HepG2 (cell line): ENCODE measurements around the gene ERV3-1. TPM values are rescaled to one million over a fixed set of nuclear protein-coding genes. Genes with fewer than 3 reads are reported as not detected.
A peak's percentile ranks its signal among the peaks of the same experiment; 100 is the strongest.

Experiments used
- ATAC-seq: fragments of 200-7000 bp; cut with Tn5 transposase; 3 replicates; pipeline ENCODE4 v1.9.1; 2020; ENCODE audit warnings: mild to moderate bottlenecking, moderate library complexity
- BruUV-seq: library from RNA; stranded (reverse); fragments of 400-500 nt; replicated peaks from 2 replicates; lab custom pipeline; 2021; lab: Mats Ljungman, UMichigan
- CTCF ChIA-PET: fragments of 300-600 bp; formaldehyde crosslinking; extraction: SDS; loops from one replicate; lab custom pipeline; 2021; ENCODE audit warnings: low total read pairs, inconsistent platforms, low intra/inter-chr PET ratio; lab: Yijun Ruan, JAX
- POLR2A ChIA-PET: fragments of 350-600 bp; sonication (Branson Sonifier 250); formaldehyde crosslinking; loops from one replicate; lab custom pipeline; 2020; ENCODE audit warnings: antibody characterized with exemption, inconsistent platforms; lab: Yijun Ruan, JAX
- DNase-seq: peaks from one replicate; pipeline ENCODE4 v3.0.0-alpha.2; 2015; ENCODE audit warnings: low spot score
- FAIRE-seq: peaks from 3 replicates; lab custom pipeline; 2011; peaks lifted over from hg19 to GRCh38; lab: Jason Lieb, UNC
- H2AFZ ChIP-seq: one replicate; pipeline ENCODE4 v1.6.1; 2011; ENCODE audit warnings: low read length, inconsistent platforms
- H3K27ac ChIP-seq: fragments of 300-600 bp; 3 replicates; pipeline ENCODE4 v1.8.0; 2011; ENCODE audit warnings: mixed run types, mild to moderate bottlenecking, mixed read lengths, low read length, inconsistent platforms; ENCODE audit not compliant: insufficient read depth; ENCODE audit errors: extremely low read length
- H3K27me3 ChIP-seq, 2 experiments: fragments of 200-600 bp in 1 of 2; 2 replicates in 1 of 2; 3 replicates in 1 of 2; pipeline versions ENCODE4 v1.6.0 to v1.8.0; 2011; ENCODE audit warnings: low read length in 2 of 2, mild to moderate bottlenecking in 2 of 2, moderate library complexity in 2 of 2, inconsistent platforms in 1 of 2; ENCODE audit not compliant: insufficient read depth in 2 of 2, control insufficient read depth in 1 of 2
- H3K36me3 ChIP-seq, 2 experiments: fragments of 200-600 bp in 1 of 2; replicated peaks in 1 of 2; 2 replicates in 1 of 2; 3 replicates in 1 of 2; pipeline versions ENCODE4 v1.5.1 to v1.8.0; 2011; ENCODE audit warnings: low read length in 2 of 2, inconsistent platforms in 1 of 2; ENCODE audit not compliant: insufficient read depth in 2 of 2, control insufficient read depth in 1 of 2
- H3K4me1 ChIP-seq: 2 replicates; pipeline ENCODE4 v1.5.1; 2012; ENCODE audit warnings: low read length, inconsistent platforms; ENCODE audit not compliant: insufficient read depth
- H3K4me2 ChIP-seq: 2 replicates; pipeline ENCODE4 v1.6.0; 2011; ENCODE audit warnings: low read depth, low read length, inconsistent platforms
- H3K4me3 ChIP-seq, 3 experiments: fragments of 200-600 bp in 1 of 3; sonication (generic), shearing (Covaris generic) in 1 of 3; replicated peaks in 1 of 3; 2 replicates each; pipeline ENCODE4 v1.5.1; 2011 to 2016; ENCODE audit warnings: low read length in 3 of 3, inconsistent platforms in 2 of 3, low read depth in 2 of 3, mild to moderate bottlenecking in 2 of 3, control low read depth in 1 of 3, mixed read lengths in 1 of 3; ENCODE audit not compliant: insufficient read depth in 1 of 3
- H3K79me2 ChIP-seq: one replicate; pipeline ENCODE4 v1.6.1; 2011; ENCODE audit warnings: low read length, inconsistent platforms; ENCODE audit not compliant: insufficient read depth
- H3K9ac ChIP-seq: 2 replicates; pipeline ENCODE4 v1.6.0; 2011; ENCODE audit warnings: mild to moderate bottlenecking, low read depth, low read length, inconsistent platforms; ENCODE audit not compliant: insufficient read depth
- H3K9me3 ChIP-seq: 2 replicates; pipeline ENCODE4 v1.5.1; 2012; ENCODE audit warnings: mild to moderate bottlenecking, low read length
- H4K20me1 ChIP-seq: 2 replicates; pipeline ENCODE4 v1.6.0; 2011; ENCODE audit warnings: inconsistent platforms, mild to moderate bottlenecking, low read length, moderate library complexity; ENCODE audit not compliant: insufficient read depth
- AGO2 ChIP-seq: fragments of 200-400 bp; formaldehyde crosslinking; optimal IDR thresholded peaks from 2 replicates; pipeline ENCODE3; 2017; ENCODE audit warnings: mild to moderate bottlenecking, low read depth, low read length, moderate library complexity
- BRD4 ChIP-seq: sonication (generic); formaldehyde crosslinking; IDR thresholded peaks from 2 replicates; pipeline ENCODE4 v1.4.0; 2020; ENCODE audit warnings: missing genetic modification reagents
- KAT8 ChIP-seq: IDR thresholded peaks from 2 replicates; pipeline ENCODE4 v1.6.1; 2016; ENCODE audit warnings: missing genetic modification reagents, missing compliant biosample characterization
- KLF16 ChIP-seq, 2 experiments: sonication (generic) in 1 of 2; formaldehyde crosslinking in 1 of 2; IDR thresholded peaks; 2 replicates each; pipeline versions ENCODE4 v1.6.1 to v1.8.0; 2016 to 2023; ENCODE audit warnings: missing genetic modification reagents in 2 of 2, missing compliant biosample characterization in 1 of 2
- MED13 ChIP-seq: sonication (generic); formaldehyde crosslinking; IDR thresholded peaks from 2 replicates; pipeline ENCODE4 v1.5.0; 2020; ENCODE audit warnings: missing genetic modification reagents
- RBM22 ChIP-seq: fragments of 200-400 bp; formaldehyde crosslinking; optimal IDR thresholded peaks from 2 replicates; pipeline ENCODE3; 2017; ENCODE audit warnings: mild to moderate bottlenecking, low read length, moderate library complexity
- SOX13 ChIP-seq, 3 experiments: fragments of 450-650 bp in 1 of 3; sonication (generic) in 1 of 3; formaldehyde crosslinking in 1 of 3; IDR thresholded peaks in 2 of 3; conservative IDR thresholded peaks in 1 of 3; 2 replicates each; pipeline versions ENCODE4 v1.5.0 to v1.6.1; 2016 to 2020; ENCODE audit warnings: antibody characterized with exemption in 1 of 3, mild to moderate bottlenecking in 1 of 3, missing compliant biosample characterization in 1 of 3, missing genetic modification reagents in 1 of 3, moderate library complexity in 1 of 3
- ZNF280B ChIP-seq: sonication (generic); formaldehyde crosslinking; IDR thresholded peaks from 2 replicates; pipeline ENCODE4 v1.5.0; 2020; ENCODE audit warnings: missing genetic modification reagents, mild to moderate bottlenecking, borderline replicate concordance
- WGBS: methylation state at CpG from one replicate; pipeline ENCODE4 v1.1.6; 2017; ENCODE audit warnings: low lambda C conversion rate; 5-methylcytosine and 5-hydroxymethylcytosine counted together
- in situ Hi-C: cut with HindIII; loops from 2 replicates; pipeline ENCODE4 v1.10.0; 2017; ENCODE audit warnings: low pct_unique_long_range_greater_than_20kb; ENCODE audit not compliant: extremely low pct_ligation_motif_present
- intact Hi-C: fragments of 100-400 bp; cut with micrococcal nuclease; formaldehyde crosslinking; loops from one replicate; pipeline ENCODE4 v1.10.0; 2022; ENCODE audit not compliant: unreplicated experiment
- polyA plus RNA-seq, 8 experiments: library from polyadenylated mRNA; depleted of rRNA in 3 of 8; stranded (reverse) in 7 of 8; unstranded in 1 of 8; fragments of >200 nt; fragmentation: Illumina TruSeq in 4 of 8; extraction: Trizol in 4 of 8; gene quantifications; 2 replicates each; pipeline versions ENCODE4 v1.2.1 to v1.2.3, GENCODE V29; 2011 to 2016; ENCODE audit warnings: low read depth in 4 of 8, missing spikeins in 1 of 8, mixed read lengths in 1 of 8; ENCODE audit not compliant: insufficient read depth in 1 of 8
- total RNA-seq, 5 experiments: library from RNA; depleted of rRNA; stranded (reverse); fragments of >200 nt; fragmentation: Illumina TruSeq; extraction: Trizol; gene quantifications; 2 replicates each; pipeline ENCODE4 v1.2.3, GENCODE V29; 2016; ENCODE audit warnings: low read depth in 1 of 5
- TF ChIP-seq, protein P1 (sequence below): sonication (generic); formaldehyde crosslinking; IDR thresholded peaks from 2 replicates; pipeline ENCODE4 v1.9.0; 2021; ENCODE audit warnings: mild to moderate bottlenecking, missing genetic modification reagents
- TF ChIP-seq, protein P2 (sequence below): sonication (generic); formaldehyde crosslinking; IDR thresholded peaks from 2 replicates; pipeline ENCODE4 v1.4.0; 2020; ENCODE audit warnings: mild to moderate bottlenecking, missing genetic modification reagents

Gene ERV3-1
- total and polyA plus RNA-seq, 2 of the 13 experiments (the other 11 are each of a cell fraction or from before 2014, with no cell fraction given): 20.4 to 86.3 TPM

DNA sequence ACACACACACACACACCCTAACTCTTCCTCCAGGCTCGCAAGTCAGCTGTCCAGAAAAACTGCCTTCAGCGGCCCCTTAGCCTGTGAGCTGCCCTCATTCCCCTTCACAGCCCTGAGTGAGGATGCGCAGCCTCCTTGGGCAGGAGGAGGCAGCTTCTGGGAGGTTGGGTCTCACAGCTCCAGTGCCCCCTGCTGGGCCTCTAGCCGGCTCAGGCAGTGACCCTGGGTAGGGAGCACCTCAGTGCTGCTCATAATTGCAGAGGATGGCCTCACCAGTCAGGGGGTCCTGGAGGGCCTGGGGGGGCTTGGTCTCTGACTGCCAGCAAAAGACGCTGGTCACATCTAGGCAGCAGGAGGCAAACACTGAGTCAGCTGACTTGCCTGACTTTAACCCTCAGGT is 59.7 kb downstream of the ERV3-1 start:
- peaks cover 33% of the 10 kb centered on the region for H3K4me1 ChIP-seq
- peak overlapping the region; percentile 64 to 83 (median 67) for H3K4me3 ChIP-seq
- WGBS: 54% methylated on average over 4 of the region's 5 CpGs
- POLR2A ChIA-PET: interaction anchor here (0.7 to 1.6 kb wide), 4 partner anchors 23 to 154 kb away, joined by 3 to 4 read pairs (median 4); partner anchors contain the start of gene ERV3-1
- peak; percentile 82 for ATAC-seq
- peak overlapping the region; percentile 93 for H3K4me2 ChIP-seq
- H3K36me3 ChIP-seq: no peaks in the 10 kb centered on the region
- BruUV-seq: no TSS peak
- H2AFZ ChIP-seq: no peak overlapping the region
- H4K20me1 ChIP-seq: no peaks in the 10 kb centered on the region
- CTCF ChIA-PET: no interaction called here
- H3K9me3 ChIP-seq: no peaks in the 10 kb centered on the region
- peak; percentile 27 for DNase-seq
- H3K27me3 ChIP-seq: peaks cover 0 to 2% of the 10 kb centered on the region in 2 experiments; a peak in 1 of 5 replicates
- intact Hi-C loops: no loop called here
- in situ Hi-C loops: no loop called here
- H3K27ac ChIP-seq: no peak overlapping the region
- H3K9ac ChIP-seq: peak overlapping the region; percentile 71; the same call in 1 of the 2 replicates
- no peaks in the 10 kb centered on the region for H3K79me2 ChIP-seq
- FAIRE-seq: no peak
- peak in 1 of 2 experiments; percentile 48; a peak in 1 of 4 replicates for TF ChIP-seq KLF16 (CRISPR knock-in tag; IDR thresholded peaks at IDR 0.05)
- TF ChIP-seq, protein P1, sequence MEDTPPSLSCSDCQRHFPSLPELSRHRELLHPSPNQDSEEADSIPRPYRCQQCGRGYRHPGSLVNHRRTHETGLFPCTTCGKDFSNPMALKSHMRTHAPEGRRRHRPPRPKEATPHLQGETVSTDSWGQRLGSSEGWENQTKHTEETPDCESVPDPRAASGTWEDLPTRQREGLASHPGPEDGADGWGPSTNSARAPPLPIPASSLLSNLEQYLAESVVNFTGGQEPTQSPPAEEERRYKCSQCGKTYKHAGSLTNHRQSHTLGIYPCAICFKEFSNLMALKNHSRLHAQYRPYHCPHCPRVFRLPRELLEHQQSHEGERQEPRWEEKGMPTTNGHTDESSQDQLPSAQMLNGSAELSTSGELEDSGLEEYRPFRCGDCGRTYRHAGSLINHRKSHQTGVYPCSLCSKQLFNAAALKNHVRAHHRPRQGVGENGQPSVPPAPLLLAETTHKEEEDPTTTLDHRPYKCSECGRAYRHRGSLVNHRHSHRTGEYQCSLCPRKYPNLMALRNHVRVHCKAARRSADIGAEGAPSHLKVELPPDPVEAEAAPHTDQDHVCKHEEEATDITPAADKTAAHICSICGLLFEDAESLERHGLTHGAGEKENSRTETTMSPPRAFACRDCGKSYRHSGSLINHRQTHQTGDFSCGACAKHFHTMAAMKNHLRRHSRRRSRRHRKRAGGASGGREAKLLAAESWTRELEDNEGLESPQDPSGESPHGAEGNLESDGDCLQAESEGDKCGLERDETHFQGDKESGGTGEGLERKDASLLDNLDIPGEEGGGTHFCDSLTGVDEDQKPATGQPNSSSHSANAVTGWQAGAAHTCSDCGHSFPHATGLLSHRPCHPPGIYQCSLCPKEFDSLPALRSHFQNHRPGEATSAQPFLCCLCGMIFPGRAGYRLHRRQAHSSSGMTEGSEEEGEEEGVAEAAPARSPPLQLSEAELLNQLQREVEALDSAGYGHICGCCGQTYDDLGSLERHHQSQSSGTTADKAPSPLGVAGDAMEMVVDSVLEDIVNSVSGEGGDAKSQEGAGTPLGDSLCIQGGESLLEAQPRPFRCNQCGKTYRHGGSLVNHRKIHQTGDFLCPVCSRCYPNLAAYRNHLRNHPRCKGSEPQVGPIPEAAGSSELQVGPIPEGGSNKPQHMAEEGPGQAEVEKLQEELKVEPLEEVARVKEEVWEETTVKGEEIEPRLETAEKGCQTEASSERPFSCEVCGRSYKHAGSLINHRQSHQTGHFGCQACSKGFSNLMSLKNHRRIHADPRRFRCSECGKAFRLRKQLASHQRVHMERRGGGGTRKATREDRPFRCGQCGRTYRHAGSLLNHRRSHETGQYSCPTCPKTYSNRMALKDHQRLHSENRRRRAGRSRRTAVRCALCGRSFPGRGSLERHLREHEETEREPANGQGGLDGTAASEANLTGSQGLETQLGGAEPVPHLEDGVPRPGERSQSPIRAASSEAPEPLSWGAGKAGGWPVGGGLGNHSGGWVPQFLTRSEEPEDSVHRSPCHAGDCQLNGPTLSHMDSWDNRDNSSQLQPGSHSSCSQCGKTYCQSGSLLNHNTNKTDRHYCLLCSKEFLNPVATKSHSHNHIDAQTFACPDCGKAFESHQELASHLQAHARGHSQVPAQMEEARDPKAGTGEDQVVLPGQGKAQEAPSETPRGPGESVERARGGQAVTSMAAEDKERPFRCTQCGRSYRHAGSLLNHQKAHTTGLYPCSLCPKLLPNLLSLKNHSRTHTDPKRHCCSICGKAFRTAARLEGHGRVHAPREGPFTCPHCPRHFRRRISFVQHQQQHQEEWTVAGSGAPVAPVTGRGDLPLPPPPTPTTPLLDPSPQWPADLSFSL: peak; percentile 13
- no peak for TF ChIP-seq KAT8 (CRISPR knock-in tag)
- no peak for TF ChIP-seq RBM22
- no peak for TF ChIP-seq SOX13 (IDR thresholded peaks at IDR 0.05)
- TF ChIP-seq SOX13 (CRISPR knock-in tag; conservative IDR thresholded peaks at IDR 0.05 in 1 of 2, IDR thresholded peaks at IDR 0.05 in 1 of 2): no peak
- TF ChIP-seq, protein P2, sequence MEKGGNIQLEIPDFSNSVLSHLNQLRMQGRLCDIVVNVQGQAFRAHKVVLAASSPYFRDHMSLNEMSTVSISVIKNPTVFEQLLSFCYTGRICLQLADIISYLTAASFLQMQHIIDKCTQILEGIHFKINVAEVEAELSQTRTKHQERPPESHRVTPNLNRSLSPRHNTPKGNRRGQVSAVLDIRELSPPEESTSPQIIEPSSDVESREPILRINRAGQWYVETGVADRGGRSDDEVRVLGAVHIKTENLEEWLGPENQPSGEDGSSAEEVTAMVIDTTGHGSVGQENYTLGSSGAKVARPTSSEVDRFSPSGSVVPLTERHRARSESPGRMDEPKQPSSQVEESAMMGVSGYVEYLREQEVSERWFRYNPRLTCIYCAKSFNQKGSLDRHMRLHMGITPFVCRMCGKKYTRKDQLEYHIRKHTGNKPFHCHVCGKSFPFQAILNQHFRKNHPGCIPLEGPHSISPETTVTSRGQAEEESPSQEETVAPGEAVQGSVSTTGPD (CRISPR knock-in tag): no peak
- no peak for TF ChIP-seq MED13 (CRISPR knock-in tag)
- no peak for TF ChIP-seq AGO2
- peak; percentile 19; the same call in 1 of the 2 replicates for TF ChIP-seq ZNF280B (CRISPR knock-in tag)
- 0 out of 2 replicates have a peak, but pooled peaks have one; percentile 26 for TF ChIP-seq BRD4 (CRISPR knock-in tag)
